DMS114 treated with DMSO at 0.1 percent for 48 hours (cell line): Measurements from ENCODE around the gene LRRC74A.
A peak's percentile ranks its signal among the peaks of the same experiment; 100 is the strongest.

Experiments
- DNase-seq: peaks from one replicate; lab custom pipeline; 2025; ENCODE audit not compliant: unreplicated experiment; lab: John Stamatoyannopoulos, UW

The LRRC74A gene

GRCh38 chr14:76808990-76809389, 17.2 kb upstream of the LRRC74A start:
- no peak for DNase-seq

DNA sequence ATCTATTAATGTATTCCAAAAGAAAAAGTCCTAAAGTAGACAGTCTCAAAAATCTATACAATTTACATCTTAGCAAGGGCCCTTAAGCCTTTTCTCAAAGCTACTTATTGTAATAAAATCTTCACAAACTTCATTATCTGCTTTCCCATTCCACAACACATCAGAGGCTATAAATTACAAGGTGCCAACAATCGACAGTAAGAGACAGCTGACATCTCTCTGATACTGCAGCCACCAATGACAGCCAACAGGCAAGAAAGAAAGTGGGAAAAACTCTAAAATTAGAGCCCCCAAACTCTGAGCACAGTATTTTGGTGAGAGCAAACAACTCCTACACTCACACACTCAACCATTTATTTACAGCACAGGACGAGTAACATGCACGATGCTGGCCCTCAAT, 15.7 kb upstream of the LRRC74A start:
- DNase-seq, result no peak

GRCh38 chr14:76810953-76811400, 15.2 kb upstream of the LRRC74A start:
- peak; percentile 18 for DNase-seq

GRCh38 chr14:76811561-76811960, 14.6 kb upstream of the LRRC74A start:
- DNase-seq, result no peak

DNA sequence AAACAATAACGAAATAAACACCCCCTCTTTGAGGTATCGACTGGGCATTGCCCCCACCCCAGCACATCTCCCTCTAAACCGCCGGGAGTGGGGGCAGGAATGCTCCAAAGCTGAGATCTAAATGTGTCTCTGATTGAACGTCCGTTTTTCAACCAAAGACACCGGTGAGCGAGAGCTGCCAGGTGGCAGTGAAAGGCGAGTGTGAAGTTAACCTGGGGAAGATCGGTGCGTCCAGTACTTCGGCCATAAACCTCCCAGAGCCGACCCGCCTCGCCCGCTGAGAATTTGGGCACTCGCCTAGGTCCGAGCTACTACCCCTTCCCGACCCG, 14.2 kb upstream of the LRRC74A start:
- DNase-seq, result no peak

DNA sequence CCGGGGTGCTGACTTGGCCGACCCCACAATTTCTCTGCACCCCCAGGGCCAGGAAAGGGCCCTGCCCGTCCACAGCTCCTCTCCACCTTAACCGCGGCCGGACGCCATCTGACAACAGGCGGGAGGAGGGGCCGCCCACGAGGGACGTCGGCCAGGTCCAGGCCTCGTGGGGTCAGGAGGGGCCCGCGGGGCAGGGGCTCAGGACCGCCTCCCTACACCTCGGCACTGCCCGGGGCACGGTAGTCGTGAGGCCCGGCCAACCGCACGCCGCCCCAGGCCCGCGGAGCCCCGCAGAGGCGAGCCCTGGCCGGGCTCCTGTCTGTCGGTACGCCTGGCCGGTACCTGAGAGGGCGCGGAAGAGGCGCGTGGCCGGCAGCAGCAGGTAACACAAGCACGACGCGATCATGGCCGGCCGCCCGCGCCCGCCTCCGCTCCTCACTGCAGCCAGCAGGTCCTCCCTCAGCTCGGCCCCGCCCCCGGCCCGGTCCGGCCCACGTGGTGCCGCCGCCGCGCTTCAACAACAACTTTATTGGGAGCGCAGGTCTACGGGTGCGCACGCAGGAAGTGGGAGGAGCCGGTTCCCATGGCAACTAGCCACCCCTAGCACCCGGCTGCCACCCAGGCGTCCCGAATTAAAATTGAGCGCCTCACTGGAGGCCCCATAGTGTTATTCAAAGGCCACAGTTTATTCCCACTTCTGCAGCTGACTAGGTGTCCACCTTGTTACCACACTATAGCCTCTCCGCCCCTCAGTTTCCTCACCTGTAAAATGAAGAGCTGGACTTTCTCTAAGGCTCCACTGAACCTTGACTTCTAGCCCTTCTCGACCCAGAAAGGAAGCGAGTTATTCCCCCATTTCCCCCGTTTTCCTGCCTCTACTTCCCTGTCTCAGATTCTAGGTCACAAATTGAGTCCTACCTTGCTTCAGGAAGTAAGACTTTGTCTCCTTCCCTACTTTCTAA, 13.5 kb upstream of the LRRC74A start, which contains the start of gene ANGEL1:
Gene ANGEL1 (minus strand): TSS at position 461 of the 962 bp plus-strand sequence. CDS start 55 bp downstream, at position 406.
- DNase-seq, result peak; percentile 67

- no peak for DNase-seq
These were observed 11.2 kb upstream of the LRRC74A start for GRCh38 chr14:76814726-76815645.

DNA sequence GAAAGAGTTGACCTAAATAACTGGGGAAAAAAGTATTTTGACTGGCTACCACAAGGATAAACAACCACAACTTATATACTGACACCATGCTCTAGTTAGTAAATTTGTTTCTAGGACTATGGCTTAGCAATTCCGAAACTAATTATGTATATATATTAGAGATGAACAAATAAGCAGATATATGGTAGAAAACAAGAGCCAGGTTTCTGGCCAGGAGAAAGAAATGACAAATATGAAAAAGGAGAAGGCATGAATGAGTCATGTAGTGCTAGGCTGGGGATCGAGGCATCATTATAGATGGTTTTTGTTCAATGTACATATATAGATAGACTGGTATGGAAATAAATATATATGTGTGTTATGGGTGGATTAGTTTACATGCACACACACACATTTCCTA, 5.5 kb upstream of the LRRC74A start:
- no peak for DNase-seq

GRCh38 chr14:76827696-76828296, 1.6 kb downstream of the LRRC74A start:
- DNase-seq, result no peak

- DNase-seq, result no peak
These were observed 2.3 kb downstream of the LRRC74A start for GRCh38 chr14:76828339-76829012.

- DNase-seq, result no peak
These were observed 2.8 kb downstream of the LRRC74A start for GRCh38 chr14:76829013-76829365.

GRCh38 chr14:76829650-76830421, 3.6 kb downstream of the LRRC74A start:
- DNase-seq, result no peak

DNA sequence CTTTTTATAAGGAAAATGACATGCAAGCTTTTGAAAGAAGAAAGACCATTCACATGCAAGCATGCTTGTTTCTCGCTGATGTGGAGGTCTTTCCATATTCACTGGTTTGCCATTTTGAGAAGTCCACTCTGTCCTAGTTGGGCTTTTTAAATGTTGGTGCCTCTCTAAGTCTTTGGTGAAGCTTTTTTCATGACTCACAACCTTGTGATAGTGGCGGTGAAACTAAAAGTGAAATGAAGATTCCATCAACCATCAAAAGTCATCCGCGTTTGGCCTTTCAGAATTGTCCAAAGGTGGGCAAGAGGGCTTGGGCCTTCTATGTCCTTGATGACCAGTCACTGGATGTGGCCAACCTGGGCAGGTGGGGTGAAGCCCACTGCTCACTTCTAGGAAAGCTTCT, 4.3 kb downstream of the LRRC74A start:
- no peak for DNase-seq

GRCh38 chr14:76832503-76832988, 6.3 kb downstream of the LRRC74A start:
- no peak for DNase-seq

DNA sequence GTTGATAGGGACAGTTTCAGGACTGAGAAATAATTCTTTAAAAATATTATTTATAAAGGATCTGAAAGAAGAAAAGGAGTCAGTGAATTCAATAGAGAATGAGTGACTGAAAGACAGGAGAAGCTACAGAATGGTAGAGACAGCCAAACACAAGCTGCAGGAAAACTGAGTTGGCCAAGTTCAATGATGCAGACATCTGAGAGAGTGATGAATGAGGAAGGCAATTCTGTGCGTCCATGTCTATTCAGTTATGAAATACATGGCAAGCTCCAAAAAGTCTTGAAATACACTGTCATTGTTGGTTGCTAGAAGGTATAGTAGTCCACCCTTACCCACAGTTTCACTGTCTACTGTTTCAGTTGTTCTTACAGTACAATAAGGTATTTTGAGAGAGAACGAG, 6.8 kb downstream of the LRRC74A start:
- DNase-seq, result no peak

- no peak for DNase-seq
These were observed 8.0 kb downstream of the LRRC74A start for GRCh38 chr14:76834241-76834661.

DNA sequence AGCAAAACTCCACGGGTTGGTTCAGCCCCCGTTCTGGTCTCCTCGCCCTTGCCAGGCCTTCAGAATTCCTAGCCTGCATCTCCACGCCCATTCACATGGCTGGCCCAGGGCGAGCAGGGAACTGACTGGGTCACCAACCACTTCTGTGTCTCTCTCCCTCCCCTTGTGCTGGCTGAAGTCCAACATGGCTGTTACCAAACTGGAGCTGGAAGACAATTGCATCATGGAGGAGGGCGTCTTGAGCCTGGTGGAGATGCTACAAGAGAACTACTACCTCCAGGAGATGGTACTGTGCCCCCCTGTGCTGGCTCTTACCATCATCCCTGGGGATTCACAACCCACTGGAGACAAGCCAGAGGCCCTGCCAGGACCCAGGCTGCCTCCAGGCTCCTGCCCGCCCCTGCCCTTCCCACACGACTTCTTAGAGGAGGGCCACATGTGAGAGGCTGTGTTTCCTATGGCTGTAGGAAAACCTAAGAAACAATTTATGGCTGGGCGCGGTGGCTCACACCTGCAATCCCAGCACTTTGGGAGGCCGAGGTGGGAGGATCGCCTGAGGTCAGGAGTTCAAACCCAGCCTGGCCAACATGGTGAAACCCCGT, 9.9 kb downstream of the LRRC74A start:
- no peak for DNase-seq

DNA sequence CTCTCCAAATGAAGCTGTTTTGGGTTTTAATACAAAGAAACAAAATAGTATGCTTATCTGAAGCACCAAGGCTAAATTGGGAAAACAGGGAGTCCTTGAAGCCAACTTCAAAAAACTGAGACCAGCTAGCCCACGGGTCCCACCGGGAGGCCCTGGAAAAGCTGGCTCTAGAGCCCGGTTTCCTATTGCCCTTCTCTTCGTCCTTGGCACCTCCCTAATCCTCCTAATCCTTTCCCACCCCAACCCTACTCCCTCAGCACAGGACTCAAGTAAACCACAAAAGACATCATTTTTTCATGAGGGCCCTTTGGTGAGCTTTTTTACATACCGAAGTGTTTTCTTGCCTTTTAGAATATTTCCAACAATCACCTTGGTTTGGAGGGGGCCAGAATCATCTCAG, 11.3 kb downstream of the LRRC74A start:
- no peak for DNase-seq

- no peak for DNase-seq
These were observed 16.2 kb downstream of the LRRC74A start for GRCh38 chr14:76842414-76842813.
